Heart left ventricle (tissue), 16 donors: ENCODE results near the gene ANKRD40. TPM values are rescaled to one million over a fixed set of nuclear protein-coding genes. Genes with fewer than 3 reads are reported as not detected.
"Not testable (repeated sequence)": the region's sequence is repeated elsewhere in the genome, so short reads cannot be mapped to it uniquely, and the experiment has no call there.

Source experiments
- ATAC-seq, 4 donors: fragments of 200-7000 bp; cut with Tn5 transposase; one replicate each; pipeline ENCODE4 v1.9.1; 2020 to 2022; ENCODE audit warnings: moderate library complexity in 4 of 4, mild to moderate bottlenecking in 3 of 4, moderate number of reproducible peaks in 1 of 4
- DNase-seq, 5 donors: peaks; one replicate each; pipeline ENCODE4 v3.0.0-alpha.2; 2020
- H3K27ac ChIP-seq, 12 donors: fragments of 200-600 bp; sonication (generic) in 4 of 12; one replicate each; pipeline versions ENCODE4 v1.5.0 to v1.8.0; 2016 to 2022; ENCODE audit warnings: mild to moderate bottlenecking in 2 of 12
- H3K27me3 ChIP-seq, 9 donors: fragments of 200-600 bp; sonication (generic) in 2 of 9; one replicate each; pipeline versions ENCODE4 v1.5.1 to v1.8.0; 2016 to 2022; ENCODE audit warnings: mild to moderate bottlenecking in 3 of 9
- H3K36me3 ChIP-seq, 9 donors: fragments of 200-600 bp; sonication (generic) in 2 of 9; one replicate each; pipeline versions ENCODE4 v1.5.0 to v1.8.0; 2018 to 2022; ENCODE audit warnings: mild to moderate bottlenecking in 2 of 9
- H3K4me1 ChIP-seq, 12 donors: fragments of 200-600 bp; sonication (generic) in 4 of 12; one replicate each; pipeline versions ENCODE4 v1.5.0 to v1.8.0; 2016 to 2022; ENCODE audit warnings: mild to moderate bottlenecking in 3 of 12
- H3K4me3 ChIP-seq, 12 donors: fragments of 200-600 bp; sonication (generic) in 4 of 12; one replicate each; pipeline versions ENCODE4 v1.5.0 to v1.8.0; 2017 to 2022; ENCODE audit warnings: mild to moderate bottlenecking in 9 of 12, moderate library complexity in 4 of 12
- H3K9me3 ChIP-seq, 12 donors: fragments of 200-600 bp; sonication (generic) in 4 of 12; one replicate each; pipeline versions ENCODE4 v1.5.0 to v1.8.0; 2016 to 2022; ENCODE audit warnings: mild to moderate bottlenecking in 1 of 12
- CTCF ChIP-seq, 12 donors: fragments of 200-600 bp; sonication (generic) in 4 of 12; IDR thresholded peaks; one replicate each; pipeline versions ENCODE4 v1.5.0 to v1.8.0; 2018 to 2022; ENCODE audit warnings: antibody characterized with exemption in 12 of 12, mild to moderate bottlenecking in 5 of 12
- POLR2A ChIP-seq, 2 donors: fragments of 450-650 bp; IDR thresholded peaks; one replicate each; pipeline ENCODE4 v1.6.1; 2017; ENCODE audit warnings: antibody characterized with exemption in 2 of 2, mild to moderate bottlenecking in 2 of 2, moderate library complexity in 2 of 2
- WGBS, 4 donors: extraction: QIAGEN DNeasy Blood & Tissue Kit in 2 of 4; methylation state at CpG; one replicate each; pipeline versions ENCODE4 v1.1.5 to v1.1.7; 2013 to 2018; 5-methylcytosine and 5-hydroxymethylcytosine counted together
- intact Hi-C, 10 donors: fragments of 100-400 bp; cut with DNase I; formaldehyde crosslinking; loops; one replicate each; pipeline versions ENCODE4 v1.11.1 to v1.14.2; 2022
- polyA plus RNA-seq, 2 donors: library from polyadenylated mRNA; stranded (reverse); fragments of 200-250 nt; gene quantifications; one replicate each; pipeline ENCODE4 v1.2.3, GENCODE V29; 2013
- total RNA-seq, 9 donors: library from RNA; depleted of rRNA in 2 of 9; stranded (reverse); fragments of >200 nt in 2 of 9; fragmentation: NEBNext Ultra II Directional in 3 of 9; extraction: Animal tissue kit (Norgen Biotek cat#: 25700) in 3 of 9; gene quantifications; one replicate each; pipeline versions ENCODE4 v1.1.0 to v1.2.4, GENCODE V29; 2016 to 2023
- donor health status: ischemic (EF 13 %, LVEDD 7.1; RV severe dilation, severe dysfunction).
- donor health status: healthy with polysubstance abuse.
- donor health status: DM: no; HTN: yes; CAD: no.
- donor health status: DM: no; HTN: no; CAD: no.
- donor health status: ischemic (EF 25% LVEDD 6.9; RV normal size, moderate dysfunction).
- donor health status: ischemic (EF 25% LVEDD 5.7; RV mildly dilated, moderate dysfunction).
- donor health status: healthy.
- donor health status: DM: yes; HTN: yes; CAD: no.
- donor health status: ischemic (EF 35%, LVEDD 5.7; RV mildly dilated, moderate dysfunction).
- donor health status: nonischemic (EF 11% LVEDD 7.7; RV severe dilation, severe dysfunction).
- donor health status: DM: yes; HTN: yes; CAD: no.
- donor health status: PGD.
- donor health status: ischemic (EF 29% LVEDD 5.4; RV normal size, mild dysfunction).
- donor health status: nonischemic (EF 23%, LVEDD 6.1; RV moderate dilation, normal function).

ANKRD40 gene
- total and polyA plus RNA-seq, 11 donors = 22.2 to 55.4 (median 47.2) TPM

- no peak overlapping the region for H3K4me3 ChIP-seq
- no peaks in the 10 kb centered on the region for H3K27me3 ChIP-seq
- no peaks in the 10 kb centered on the region for H3K9me3 ChIP-seq
- intact Hi-C loops = loop anchor here in 8 of 10 donors (2.0 to 10.0 kb wide), 7 partner anchors 50 to 200 kb away; partner anchors contain the start of genes SPATA20 (in 4 of the 8) and ABCC3 (in 3 of the 8)
- peaks cover 0 to 17% (median 11%) of the 10 kb centered on the region in 12 donors for H3K4me1 ChIP-seq
- ATAC-seq (no peak), DNase-seq (no peak)
- no peaks in the 10 kb centered on the region for H3K36me3 ChIP-seq
- WGBS, 4 donors = 78 to 91% (median 80%) methylated on average over 3 of the region's 3 CpGs
- TF ChIP-seq CTCF (IDR thresholded peaks at IDR 0.05) = no peak
- H3K27ac ChIP-seq = no peak overlapping the region
These were observed 25.3 kb downstream of the ANKRD40 start for GRCh38 chr17:50682441-50682840.

DNA sequence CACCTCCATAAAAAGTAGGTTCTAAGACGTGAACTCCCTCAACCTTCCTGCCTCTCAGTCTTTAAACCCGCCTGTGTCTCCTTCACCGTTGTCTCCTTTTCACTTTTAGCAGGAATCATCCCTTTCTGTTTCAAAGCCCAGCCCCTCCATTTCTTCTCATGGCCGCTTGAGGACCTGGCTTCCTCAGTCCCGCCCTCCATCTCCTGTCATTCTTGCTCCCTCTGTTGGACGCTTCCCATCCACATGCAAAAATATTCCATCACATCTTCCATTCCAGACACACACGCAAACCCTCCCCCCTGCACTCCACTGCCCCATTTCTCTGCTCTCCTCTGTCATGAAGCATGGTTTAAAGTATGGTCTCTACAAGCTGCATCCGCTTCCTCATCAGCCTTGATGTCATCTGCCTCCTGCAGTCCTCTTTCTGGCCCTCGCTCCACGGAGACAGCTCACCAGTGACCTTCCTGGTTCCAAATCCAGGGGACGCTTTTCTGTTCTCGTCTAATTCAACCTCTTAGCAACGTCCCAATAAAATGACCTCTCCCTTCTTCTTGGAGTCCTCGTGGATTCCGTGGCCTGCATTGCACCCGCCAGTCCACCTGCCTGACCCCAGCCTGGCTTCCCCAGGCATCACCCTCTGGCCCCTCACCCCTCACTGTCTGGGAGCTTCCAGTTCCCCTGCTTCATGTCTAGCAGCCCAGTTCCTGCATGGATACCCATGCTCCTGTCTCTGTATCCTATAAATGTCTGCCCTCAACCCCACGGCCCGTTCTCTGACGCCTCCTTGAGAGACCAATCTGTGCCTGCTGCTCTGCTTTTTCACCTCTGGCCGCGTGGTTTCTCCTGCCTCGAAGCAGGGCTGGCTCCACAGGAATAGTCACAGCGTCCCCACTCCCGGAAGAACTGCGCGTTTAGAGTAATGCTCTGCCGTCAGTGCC, 26.2 kb downstream of the ANKRD40 start:
- peak; percentile 29 to 72 (median 66) for ATAC-seq
- intact Hi-C loops = loop anchor here in 9 of 10 donors (1.0 to 10.0 kb wide), 8 partner anchors 49 to 199 kb away; partner anchors contain the start of genes SPATA20 (in 5 of the 9) and ABCC3 (in 3 of the 9)
- TF ChIP-seq CTCF (IDR thresholded peaks at IDR 0.05) (peak; percentile 32 to 65 (median 47)), POLR2A (IDR thresholded peaks at IDR 0.05) (no peak)
- DNase-seq = peak in 3 of 5 donors; percentile 43 to 54 (median 51)
- Histone ChIP-seq H3K27me3 (no peaks in the 10 kb centered on the region), H3K9me3 (no peaks in the 10 kb centered on the region), H3K27ac (peak overlapping the region in 1 of 12 donors; percentile 66), H3K4me1 (peaks cover 0 to 9% (median 5%) of the 10 kb centered on the region in 12 donors), H3K4me3 (peak overlapping the region in 3 of 12 donors; percentile 0 to 19 (median 17)), H3K36me3 (no peaks in the 10 kb centered on the region)
- 55 to 60% (median 58%) methylated on average over 27 of the region's 27 CpGs for WGBS, 4 donors

GRCh38 chr17:50680543-50681262, 27.0 kb downstream of the ANKRD40 start:
- H3K9me3 ChIP-seq, H3K27me3 ChIP-seq, DNase-seq, H3K36me3 ChIP-seq, H3K4me1 ChIP-seq, ATAC-seq: not testable (repeated sequence)
- intact Hi-C loops = loop anchor here in 9 of 10 donors (1.0 to 10.0 kb wide), 8 partner anchors 48 to 198 kb away; partner anchors contain the start of genes SPATA20 (in 5 of the 9) and ABCC3 (in 3 of the 9)
- Histone ChIP-seq H3K4me3 (peak overlapping the region in 3 of 12 donors; percentile 0 to 19 (median 17)), H3K27ac (peak overlapping the region in 1 of 12 donors; percentile 66)
- 75 to 78% (median 77%) methylated on average over 12 of the region's 12 CpGs for WGBS, 4 donors

GRCh38 chr17:50680126-50680525, 27.6 kb downstream of the ANKRD40 start:
- no peak for TF ChIP-seq POLR2A (IDR thresholded peaks at IDR 0.05)
- no peak for DNase-seq
- 95 to 99% (median 96%) methylated on average over 5 of the region's 5 CpGs for WGBS, 4 donors
- no peaks in the 10 kb centered on the region for H3K36me3 ChIP-seq
- peaks cover 0 to 8% (median 0%) of the 10 kb centered on the region in 12 donors for H3K4me1 ChIP-seq
- intact Hi-C loops = loop anchor here in 9 of 10 donors (2.0 to 10.0 kb wide), 7 partner anchors 48 to 198 kb away; partner anchors contain the start of genes SPATA20 (in 4 of the 9) and ABCC3 (in 3 of the 9)
- no peak overlapping the region for H3K4me3 ChIP-seq
- ATAC-seq = no peak
- no peak overlapping the region for H3K27ac ChIP-seq
- H3K27me3 ChIP-seq = no peaks in the 10 kb centered on the region
- no peaks in the 10 kb centered on the region for H3K9me3 ChIP-seq
